Measurements from ENCODE around the gene HES4.

DNA sequence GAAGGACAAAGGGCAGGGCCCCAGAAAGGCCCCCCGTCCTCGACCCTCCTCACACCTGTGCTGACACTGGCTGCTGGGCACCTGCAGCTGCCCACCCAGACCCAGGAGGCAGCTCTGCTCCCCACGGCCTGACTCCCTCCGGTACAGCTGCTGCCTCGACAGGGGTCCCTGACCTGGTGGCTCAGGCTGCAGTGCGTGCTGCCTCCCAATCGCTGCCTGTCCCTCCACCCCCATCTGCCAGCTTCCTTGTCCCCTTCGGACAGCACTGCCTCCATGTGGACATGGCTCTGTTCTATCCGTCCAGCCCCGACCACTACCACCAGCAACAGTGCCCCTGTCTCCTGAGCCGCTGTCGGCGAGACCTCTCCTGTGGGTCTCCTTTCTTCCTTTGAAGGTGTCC is 45.0 kb downstream of the HES4 start:
- TF ChIP-seq, protein P1, sequence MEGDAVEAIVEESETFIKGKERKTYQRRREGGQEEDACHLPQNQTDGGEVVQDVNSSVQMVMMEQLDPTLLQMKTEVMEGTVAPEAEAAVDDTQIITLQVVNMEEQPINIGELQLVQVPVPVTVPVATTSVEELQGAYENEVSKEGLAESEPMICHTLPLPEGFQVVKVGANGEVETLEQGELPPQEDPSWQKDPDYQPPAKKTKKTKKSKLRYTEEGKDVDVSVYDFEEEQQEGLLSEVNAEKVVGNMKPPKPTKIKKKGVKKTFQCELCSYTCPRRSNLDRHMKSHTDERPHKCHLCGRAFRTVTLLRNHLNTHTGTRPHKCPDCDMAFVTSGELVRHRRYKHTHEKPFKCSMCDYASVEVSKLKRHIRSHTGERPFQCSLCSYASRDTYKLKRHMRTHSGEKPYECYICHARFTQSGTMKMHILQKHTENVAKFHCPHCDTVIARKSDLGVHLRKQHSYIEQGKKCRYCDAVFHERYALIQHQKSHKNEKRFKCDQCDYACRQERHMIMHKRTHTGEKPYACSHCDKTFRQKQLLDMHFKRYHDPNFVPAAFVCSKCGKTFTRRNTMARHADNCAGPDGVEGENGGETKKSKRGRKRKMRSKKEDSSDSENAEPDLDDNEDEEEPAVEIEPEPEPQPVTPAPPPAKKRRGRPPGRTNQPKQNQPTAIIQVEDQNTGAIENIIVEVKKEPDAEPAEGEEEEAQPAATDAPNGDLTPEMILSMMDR (IDR thresholded peaks at IDR 0.05): no peak
- TF ChIP-seq POLR2AphosphoS5 (IDR thresholded peaks at IDR 0.05) (no peak), POLR2A (IDR thresholded peaks at IDR 0.05) (no peak), EP300 (IDR thresholded peaks at IDR 0.05) (no peak)

All from stomach (tissue), 4 donors.